Tibial nerve (tissue), 4 donors: Measurements from ENCODE around the gene SERPINB11.

Source experiments
- EP300 ChIP-seq, 2 donors: sonication (generic); formaldehyde crosslinking; IDR thresholded peaks; one replicate each; pipeline ENCODE4 v1.6.1; 2017; ENCODE audit warnings: antibody characterized with exemption in 2 of 2, mild to moderate bottlenecking in 1 of 2
- POLR2A ChIP-seq, 2 donors: fragments of 450-650 bp; IDR thresholded peaks; one replicate each; pipeline ENCODE4 v1.6.1; 2017; ENCODE audit warnings: antibody characterized with exemption in 2 of 2, mild to moderate bottlenecking in 2 of 2, moderate library complexity in 2 of 2
- TF ChIP-seq, protein P1 (sequence below), 5 experiments: fragments of 200-600 bp in 3 of 5; fragments of 450-650 bp in 2 of 5; sonication (generic) in 3 of 5; IDR thresholded peaks; one replicate each; pipeline ENCODE4 v1.5.1; 2016 to 2019; ENCODE audit warnings: antibody characterized with exemption in 5 of 5, mild to moderate bottlenecking in 3 of 5, moderate library complexity in 2 of 5

DNA sequence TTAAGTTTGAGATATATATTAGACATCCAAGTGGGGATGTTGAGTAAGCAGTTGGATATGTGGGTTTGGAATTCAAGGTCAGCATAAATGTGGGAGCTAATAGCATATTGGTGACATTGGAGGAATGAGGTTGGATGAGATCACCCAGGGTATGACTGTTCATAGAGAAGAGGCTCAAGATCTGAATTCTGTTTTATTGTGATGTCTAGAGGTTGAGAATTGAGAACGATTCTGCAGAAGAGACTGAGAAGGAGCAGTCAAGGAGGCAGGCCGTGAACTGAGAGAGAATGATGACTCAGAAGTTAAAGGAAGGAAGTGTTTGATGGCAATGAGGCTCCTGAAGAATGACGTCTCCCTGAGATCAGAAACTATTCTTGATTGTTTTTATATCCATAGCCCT, 5.9 kb downstream of the SERPINB11 start:
- TF ChIP-seq, protein P1, sequence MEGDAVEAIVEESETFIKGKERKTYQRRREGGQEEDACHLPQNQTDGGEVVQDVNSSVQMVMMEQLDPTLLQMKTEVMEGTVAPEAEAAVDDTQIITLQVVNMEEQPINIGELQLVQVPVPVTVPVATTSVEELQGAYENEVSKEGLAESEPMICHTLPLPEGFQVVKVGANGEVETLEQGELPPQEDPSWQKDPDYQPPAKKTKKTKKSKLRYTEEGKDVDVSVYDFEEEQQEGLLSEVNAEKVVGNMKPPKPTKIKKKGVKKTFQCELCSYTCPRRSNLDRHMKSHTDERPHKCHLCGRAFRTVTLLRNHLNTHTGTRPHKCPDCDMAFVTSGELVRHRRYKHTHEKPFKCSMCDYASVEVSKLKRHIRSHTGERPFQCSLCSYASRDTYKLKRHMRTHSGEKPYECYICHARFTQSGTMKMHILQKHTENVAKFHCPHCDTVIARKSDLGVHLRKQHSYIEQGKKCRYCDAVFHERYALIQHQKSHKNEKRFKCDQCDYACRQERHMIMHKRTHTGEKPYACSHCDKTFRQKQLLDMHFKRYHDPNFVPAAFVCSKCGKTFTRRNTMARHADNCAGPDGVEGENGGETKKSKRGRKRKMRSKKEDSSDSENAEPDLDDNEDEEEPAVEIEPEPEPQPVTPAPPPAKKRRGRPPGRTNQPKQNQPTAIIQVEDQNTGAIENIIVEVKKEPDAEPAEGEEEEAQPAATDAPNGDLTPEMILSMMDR (IDR thresholded peaks at IDR 0.05), result no peak
- TF ChIP-seq POLR2A (IDR thresholded peaks at IDR 0.05) (no peak), EP300 (IDR thresholded peaks at IDR 0.05) (no peak)
